H54 (cell line): ENCODE results near the gene GALNT8.

Experiments
- DNase-seq: peaks from one replicate; pipeline ENCODE4 v3.0.0; 2011; ENCODE audit warnings: low spot score, mixed read lengths; ENCODE audit not compliant: insufficient read length
- FAIRE-seq: peaks from 3 replicates; lab custom pipeline; 2011; peaks lifted over from hg19 to GRCh38; lab: Jason Lieb, UNC
- POLR2A ChIP-seq: IDR thresholded peaks from 2 replicates; pipeline ENCODE4 v1.6.1; 2011; ENCODE audit warnings: low read depth, mild to moderate bottlenecking, low read length

Gene GALNT8

GRCh38 chr12:4817880-4818279, 97.7 kb downstream of the GALNT8 start:
- DNase-seq (no peak), FAIRE-seq (no peak)
- TF ChIP-seq POLR2A = no peak

- no peak for DNase-seq
- no peak for TF ChIP-seq POLR2A
- FAIRE-seq = no peak
Measured at GRCh38 chr12:4819654-4820053, 99.5 kb downstream of the GALNT8 start.

GRCh38 chr12:4820971-4821370, 100.8 kb downstream of the GALNT8 start:
- DNase-seq (no peak), FAIRE-seq (no peak)
- TF ChIP-seq POLR2A = no peak
